Liver (tissue), 9 donors: ENCODE results near the gene POU2F3. TPM values are rescaled to one million over a fixed set of nuclear protein-coding genes. Genes with fewer than 3 reads are reported as not detected.

Experiments used
- DNase-seq: peaks from one replicate; pipeline ENCODE4 v3.0.0-alpha.2; 2017; ENCODE audit warnings: low spot score
- H3K27ac ChIP-seq, 2 donors: one replicate each; pipeline ENCODE4 v1.7.0; 2013; ENCODE audit warnings: inconsistent platforms in 2 of 2, low read length in 2 of 2, control low read depth in 1 of 2, low read depth in 1 of 2, mild to moderate bottlenecking in 1 of 2
- H3K27me3 ChIP-seq, 4 donors: one replicate each; pipeline versions ENCODE4 v1.6.1 to v1.7.0; 2013; ENCODE audit warnings: low read length in 3 of 4, inconsistent platforms in 1 of 4, mild to moderate bottlenecking in 1 of 4, moderate library complexity in 1 of 4; ENCODE audit not compliant: control insufficient read depth in 4 of 4, insufficient read depth in 4 of 4
- H3K36me3 ChIP-seq, 4 donors: one replicate each; pipeline versions ENCODE4 v1.6.1 to v1.7.0; 2013; ENCODE audit warnings: low read length in 3 of 4, mild to moderate bottlenecking in 3 of 4, low read depth in 1 of 4, moderate library complexity in 1 of 4; ENCODE audit not compliant: control insufficient read depth in 4 of 4, insufficient read depth in 3 of 4
- H3K4me1 ChIP-seq, 4 donors: one replicate each; pipeline versions ENCODE4 v1.6.1 to v1.7.0; 2013; ENCODE audit warnings: low read length in 3 of 4, mild to moderate bottlenecking in 3 of 4, moderate library complexity in 1 of 4; ENCODE audit not compliant: control insufficient read depth in 4 of 4, insufficient read depth in 4 of 4
- H3K4me3 ChIP-seq, 3 donors: one replicate each; pipeline versions ENCODE4 v1.6.1 to v1.7.0; 2013; ENCODE audit warnings: low read length in 3 of 3, control low read depth in 1 of 3, low read depth in 1 of 3, mild to moderate bottlenecking in 1 of 3
- H3K9ac ChIP-seq, 2 donors: one replicate each; pipeline ENCODE4 v1.7.0; 2013; ENCODE audit warnings: low read length in 2 of 2, mild to moderate bottlenecking in 2 of 2, moderate library complexity in 2 of 2, control low read depth in 1 of 2, low read depth in 1 of 2
- H3K9me3 ChIP-seq, 4 donors: one replicate each; pipeline versions ENCODE4 v1.6.1 to v1.7.0; 2013; ENCODE audit warnings: low read length in 3 of 4; ENCODE audit not compliant: control insufficient read depth in 4 of 4
- EGR1 ChIP-seq, 2 donors: IDR thresholded peaks; 2 replicates each; pipeline ENCODE4 v1.6.1; 2016 to 2018; ENCODE audit warnings: antibody characterized with exemption in 2 of 2, low read depth in 2 of 2
- FOXA1 ChIP-seq: IDR thresholded peaks from 2 replicates; pipeline ENCODE4 v1.6.1; 2016; ENCODE audit warnings: antibody characterized with exemption
- FOXA2 ChIP-seq: IDR thresholded peaks from 2 replicates; pipeline ENCODE4 v1.6.1; 2016; ENCODE audit warnings: antibody characterized with exemption
- GABPA ChIP-seq, 2 donors: IDR thresholded peaks in 1 of 2; conservative IDR thresholded peaks in 1 of 2; 2 replicates each; pipeline ENCODE4 v1.6.1; 2016; ENCODE audit warnings: antibody characterized with exemption in 2 of 2, mild to moderate bottlenecking in 1 of 2, moderate library complexity in 1 of 2
- HNF4A ChIP-seq, 2 donors: conservative IDR thresholded peaks; 2 replicates each; pipeline ENCODE4 v1.6.1; 2016; ENCODE audit warnings: antibody characterized with exemption in 2 of 2, mild to moderate bottlenecking in 2 of 2
- HNF4G ChIP-seq: IDR thresholded peaks from 2 replicates; pipeline ENCODE4 v1.6.1; 2016; ENCODE audit warnings: antibody characterized with exemption
- JUND ChIP-seq, 2 donors: IDR thresholded peaks; 2 replicates each; pipeline ENCODE4 v1.6.1; 2016; ENCODE audit warnings: antibody characterized with exemption in 2 of 2
- NR2F2 ChIP-seq: IDR thresholded peaks from 2 replicates; pipeline ENCODE4 v1.6.1; 2016; ENCODE audit warnings: antibody characterized with exemption
- RAD21 ChIP-seq, 2 donors: IDR thresholded peaks; 2 replicates each; pipeline ENCODE4 v1.6.1; 2016; ENCODE audit warnings: antibody characterized with exemption in 2 of 2, mild to moderate bottlenecking in 2 of 2
- RXRA ChIP-seq, 2 donors: IDR thresholded peaks; 2 replicates each; pipeline ENCODE4 v1.6.1; 2017 to 2018; ENCODE audit warnings: antibody characterized with exemption in 2 of 2, mild to moderate bottlenecking in 1 of 2
- SP1 ChIP-seq: IDR thresholded peaks from 2 replicates; pipeline ENCODE4 v1.6.1; 2018; ENCODE audit warnings: antibody characterized with exemption, mild to moderate bottlenecking
- TAF1 ChIP-seq: conservative IDR thresholded peaks from 2 replicates; pipeline ENCODE4 v1.6.1; 2016; ENCODE audit warnings: antibody characterized with exemption, mild to moderate bottlenecking
- YY1 ChIP-seq: IDR thresholded peaks from 2 replicates; pipeline ENCODE4 v1.6.1; 2016; ENCODE audit warnings: antibody characterized with exemption, mild to moderate bottlenecking
- WGBS: extraction: QIAGEN DNeasy Blood & Tissue Kit; methylation state at CpG from one replicate; pipeline ENCODE4 v1.1.7; 2013; 5-methylcytosine and 5-hydroxymethylcytosine counted together
- polyA plus RNA-seq, 2 donors: library from polyadenylated mRNA; stranded (reverse) in 1 of 2; unstranded in 1 of 2; fragments of 200-250 nt in 1 of 2; fragments of >200 nt in 1 of 2; fragmentation: Nextera tagmentation in 1 of 2; extraction: Ambion mirVana in 1 of 2; gene quantifications; one replicate each; pipeline versions ENCODE4 v1.2.1 to v1.2.3, GENCODE V29; 2013 to 2015
- total RNA-seq, 2 donors: library from RNA; depleted of rRNA; stranded (reverse); fragments of >200 nt; gene quantifications; one replicate each; pipeline ENCODE4 v1.2.3, GENCODE V29; 2014
- TF ChIP-seq, protein P1 (sequence below): fragments of 150-350 bp; IDR thresholded peaks from 2 replicates; pipeline ENCODE4 v1.5.1; 2017; ENCODE audit warnings: improper control_type of control experiment, low read depth, low read length; ENCODE audit not compliant: missing input control
- TF ChIP-seq, protein P2 (sequence below): IDR thresholded peaks from 2 replicates; pipeline ENCODE4 v1.6.1; 2016; ENCODE audit warnings: antibody characterized with exemption
- TF ChIP-seq, protein P3 (sequence below): IDR thresholded peaks from 2 replicates; pipeline ENCODE4 v1.6.1; 2016; ENCODE audit warnings: antibody characterized with exemption
- TF ChIP-seq, protein P4 (sequence below): IDR thresholded peaks from 2 replicates; pipeline ENCODE4 v1.6.1; 2016; ENCODE audit warnings: antibody characterized with exemption
- TF ChIP-seq, protein P5 (sequence below): IDR thresholded peaks from 2 replicates; pipeline ENCODE4 v1.6.1; 2016; ENCODE audit warnings: antibody characterized with exemption, mild to moderate bottlenecking
- donor health status: healthy.
- donor health status: healthy.
- donor health status: healthy.
- donor health status: healthy.
- donor health status: healthy.

The POU2F3 gene
- total and polyA plus RNA-seq, 4 donors: not detected

DNA sequence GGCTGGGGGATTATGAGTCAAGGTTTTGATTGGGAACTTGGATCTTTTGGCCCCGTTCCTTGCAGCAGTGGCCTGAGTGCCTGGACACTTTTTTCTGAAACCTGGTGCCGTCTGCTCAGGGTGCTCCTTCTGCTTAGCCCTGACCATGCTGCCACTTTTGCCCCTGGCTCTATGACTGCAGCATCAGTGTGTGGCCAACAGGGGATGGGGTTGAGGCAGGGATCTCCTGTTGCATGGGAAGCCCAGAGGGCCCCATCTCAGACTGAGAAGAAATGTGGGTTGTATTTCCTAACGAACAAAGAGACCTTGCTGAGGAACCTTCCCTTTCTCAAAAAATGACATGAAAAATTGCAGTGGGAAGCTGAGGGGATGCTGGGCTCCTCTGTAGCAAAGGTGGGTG is 18.7 kb downstream of the POU2F3 start:
- H3K9me3 ChIP-seq: no peaks in the 10 kb centered on the region
- no peak overlapping the region for H3K27ac ChIP-seq
- H3K27me3 ChIP-seq: peaks cover 0 to 8% (median 3%) of the 10 kb centered on the region in 4 donors
- no peaks in the 10 kb centered on the region for H3K36me3 ChIP-seq
- no peak overlapping the region for H3K4me3 ChIP-seq
- WGBS: 78% methylated on average over 3 of the region's 3 CpGs
- no peak overlapping the region for H3K9ac ChIP-seq
- TF ChIP-seq, protein P1, sequence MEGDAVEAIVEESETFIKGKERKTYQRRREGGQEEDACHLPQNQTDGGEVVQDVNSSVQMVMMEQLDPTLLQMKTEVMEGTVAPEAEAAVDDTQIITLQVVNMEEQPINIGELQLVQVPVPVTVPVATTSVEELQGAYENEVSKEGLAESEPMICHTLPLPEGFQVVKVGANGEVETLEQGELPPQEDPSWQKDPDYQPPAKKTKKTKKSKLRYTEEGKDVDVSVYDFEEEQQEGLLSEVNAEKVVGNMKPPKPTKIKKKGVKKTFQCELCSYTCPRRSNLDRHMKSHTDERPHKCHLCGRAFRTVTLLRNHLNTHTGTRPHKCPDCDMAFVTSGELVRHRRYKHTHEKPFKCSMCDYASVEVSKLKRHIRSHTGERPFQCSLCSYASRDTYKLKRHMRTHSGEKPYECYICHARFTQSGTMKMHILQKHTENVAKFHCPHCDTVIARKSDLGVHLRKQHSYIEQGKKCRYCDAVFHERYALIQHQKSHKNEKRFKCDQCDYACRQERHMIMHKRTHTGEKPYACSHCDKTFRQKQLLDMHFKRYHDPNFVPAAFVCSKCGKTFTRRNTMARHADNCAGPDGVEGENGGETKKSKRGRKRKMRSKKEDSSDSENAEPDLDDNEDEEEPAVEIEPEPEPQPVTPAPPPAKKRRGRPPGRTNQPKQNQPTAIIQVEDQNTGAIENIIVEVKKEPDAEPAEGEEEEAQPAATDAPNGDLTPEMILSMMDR: no peak
- TF ChIP-seq JUND (IDR thresholded peaks at IDR 0.05) (no peak), FOXA1 (no peak), NR2F2 (no peak), SP1 (no peak), TAF1 (no peak)
- TF ChIP-seq, protein P2, sequence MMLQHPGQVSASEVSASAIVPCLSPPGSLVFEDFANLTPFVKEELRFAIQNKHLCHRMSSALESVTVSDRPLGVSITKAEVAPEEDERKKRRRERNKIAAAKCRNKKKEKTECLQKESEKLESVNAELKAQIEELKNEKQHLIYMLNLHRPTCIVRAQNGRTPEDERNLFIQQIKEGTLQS: no peak
- DNase-seq: no peak
- no peaks in the 10 kb centered on the region for H3K4me1 ChIP-seq

DNA sequence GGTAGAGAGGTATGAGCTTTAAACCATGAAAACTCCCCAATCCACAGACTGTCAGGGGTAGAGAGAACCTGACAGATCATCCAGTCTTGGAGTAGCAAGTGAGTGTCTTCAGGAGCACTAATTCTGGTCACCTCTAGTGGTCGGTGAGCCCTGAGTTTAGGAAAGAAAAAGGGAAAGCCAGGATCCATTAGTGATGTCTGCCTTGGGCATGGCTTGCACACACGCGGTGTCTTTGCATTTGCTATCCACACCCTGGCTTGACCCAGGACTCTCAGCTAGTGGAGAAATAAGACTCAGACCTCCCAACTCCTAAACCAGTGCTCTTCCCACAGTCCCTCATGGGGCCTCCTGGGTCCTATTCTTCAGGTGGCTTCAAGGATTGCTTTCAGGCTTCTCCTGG is 19.3 kb downstream of the POU2F3 start:
- H3K9ac ChIP-seq: no peak overlapping the region
- H3K27me3 ChIP-seq: peaks cover 0 to 8% (median 3%) of the 10 kb centered on the region in 4 donors
- H3K36me3 ChIP-seq: no peaks in the 10 kb centered on the region
- no peak overlapping the region for H3K4me3 ChIP-seq
- TF ChIP-seq HNF4G (no peak), RAD21 (IDR thresholded peaks at IDR 0.05) (no peak), FOXA2 (no peak), FOXA1 (no peak), GABPA (IDR thresholded peaks at IDR 0.05 in 1 of 2, conservative IDR thresholded peaks at IDR 0.05 in 1 of 2) (no peak), TAF1 (no peak), SP1 (no peak), YY1 (no peak), NR2F2 (no peak), RXRA (IDR thresholded peaks at IDR 0.05) (no peak), EGR1 (IDR thresholded peaks at IDR 0.05; ENCODE audit: low read depth in 2 of 2) (no peak), HNF4A (conservative IDR thresholded peaks at IDR 0.05) (no peak), JUND (IDR thresholded peaks at IDR 0.05) (no peak)
- TF ChIP-seq, protein P2: no peak
- TF ChIP-seq, protein P3, sequence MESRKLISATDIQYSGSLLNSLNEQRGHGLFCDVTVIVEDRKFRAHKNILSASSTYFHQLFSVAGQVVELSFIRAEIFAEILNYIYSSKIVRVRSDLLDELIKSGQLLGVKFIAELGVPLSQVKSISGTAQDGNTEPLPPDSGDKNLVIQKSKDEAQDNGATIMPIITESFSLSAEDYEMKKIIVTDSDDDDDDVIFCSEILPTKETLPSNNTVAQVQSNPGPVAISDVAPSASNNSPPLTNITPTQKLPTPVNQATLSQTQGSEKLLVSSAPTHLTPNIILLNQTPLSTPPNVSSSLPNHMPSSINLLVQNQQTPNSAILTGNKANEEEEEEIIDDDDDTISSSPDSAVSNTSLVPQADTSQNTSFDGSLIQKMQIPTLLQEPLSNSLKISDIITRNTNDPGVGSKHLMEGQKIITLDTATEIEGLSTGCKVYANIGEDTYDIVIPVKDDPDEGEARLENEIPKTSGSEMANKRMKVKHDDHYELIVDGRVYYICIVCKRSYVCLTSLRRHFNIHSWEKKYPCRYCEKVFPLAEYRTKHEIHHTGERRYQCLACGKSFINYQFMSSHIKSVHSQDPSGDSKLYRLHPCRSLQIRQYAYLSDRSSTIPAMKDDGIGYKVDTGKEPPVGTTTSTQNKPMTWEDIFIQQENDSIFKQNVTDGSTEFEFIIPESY: no peak
- TF ChIP-seq, protein P4, sequence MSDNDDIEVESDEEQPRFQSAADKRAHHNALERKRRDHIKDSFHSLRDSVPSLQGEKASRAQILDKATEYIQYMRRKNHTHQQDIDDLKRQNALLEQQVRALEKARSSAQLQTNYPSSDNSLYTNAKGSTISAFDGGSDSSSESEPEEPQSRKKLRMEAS: no peak
- TF ChIP-seq, protein P1: no peak
- TF ChIP-seq, protein P5, sequence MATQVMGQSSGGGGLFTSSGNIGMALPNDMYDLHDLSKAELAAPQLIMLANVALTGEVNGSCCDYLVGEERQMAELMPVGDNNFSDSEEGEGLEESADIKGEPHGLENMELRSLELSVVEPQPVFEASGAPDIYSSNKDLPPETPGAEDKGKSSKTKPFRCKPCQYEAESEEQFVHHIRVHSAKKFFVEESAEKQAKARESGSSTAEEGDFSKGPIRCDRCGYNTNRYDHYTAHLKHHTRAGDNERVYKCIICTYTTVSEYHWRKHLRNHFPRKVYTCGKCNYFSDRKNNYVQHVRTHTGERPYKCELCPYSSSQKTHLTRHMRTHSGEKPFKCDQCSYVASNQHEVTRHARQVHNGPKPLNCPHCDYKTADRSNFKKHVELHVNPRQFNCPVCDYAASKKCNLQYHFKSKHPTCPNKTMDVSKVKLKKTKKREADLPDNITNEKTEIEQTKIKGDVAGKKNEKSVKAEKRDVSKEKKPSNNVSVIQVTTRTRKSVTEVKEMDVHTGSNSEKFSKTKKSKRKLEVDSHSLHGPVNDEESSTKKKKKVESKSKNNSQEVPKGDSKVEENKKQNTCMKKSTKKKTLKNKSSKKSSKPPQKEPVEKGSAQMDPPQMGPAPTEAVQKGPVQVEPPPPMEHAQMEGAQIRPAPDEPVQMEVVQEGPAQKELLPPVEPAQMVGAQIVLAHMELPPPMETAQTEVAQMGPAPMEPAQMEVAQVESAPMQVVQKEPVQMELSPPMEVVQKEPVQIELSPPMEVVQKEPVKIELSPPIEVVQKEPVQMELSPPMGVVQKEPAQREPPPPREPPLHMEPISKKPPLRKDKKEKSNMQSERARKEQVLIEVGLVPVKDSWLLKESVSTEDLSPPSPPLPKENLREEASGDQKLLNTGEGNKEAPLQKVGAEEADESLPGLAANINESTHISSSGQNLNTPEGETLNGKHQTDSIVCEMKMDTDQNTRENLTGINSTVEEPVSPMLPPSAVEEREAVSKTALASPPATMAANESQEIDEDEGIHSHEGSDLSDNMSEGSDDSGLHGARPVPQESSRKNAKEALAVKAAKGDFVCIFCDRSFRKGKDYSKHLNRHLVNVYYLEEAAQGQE: no peak
- H3K27ac ChIP-seq: no peak overlapping the region
- 92% methylated on average over 3 of the region's 3 CpGs for WGBS
- no peak for DNase-seq
- H3K4me1 ChIP-seq: no peaks in the 10 kb centered on the region
- no peaks in the 10 kb centered on the region for H3K9me3 ChIP-seq
